GM19193 (cell line): Measurements from ENCODE around the gene PWWP2B.

Source experiments
- POLR2A ChIP-seq: IDR thresholded peaks from 4 replicates; pipeline ENCODE4 v1.6.1; 2011; ENCODE audit not compliant: insufficient read depth, insufficient read length; ENCODE audit errors: extremely low read depth

The PWWP2B gene

DNA sequence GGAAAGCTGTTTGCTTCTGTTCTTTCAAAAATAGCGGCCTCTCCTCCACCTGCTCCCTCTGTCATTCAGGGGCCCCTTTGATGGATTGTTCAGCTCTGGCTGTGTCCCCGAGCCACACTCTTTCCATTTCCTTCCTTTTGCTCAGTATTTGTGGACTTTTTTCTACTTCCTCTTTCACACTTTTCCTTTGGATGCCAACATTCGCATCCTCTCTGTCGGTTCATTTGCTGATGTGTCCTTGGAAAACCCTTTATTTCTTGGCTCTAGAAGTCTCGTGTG is 11.7 kb upstream of the PWWP2B start:
- TF ChIP-seq POLR2A, result no peak

DNA sequence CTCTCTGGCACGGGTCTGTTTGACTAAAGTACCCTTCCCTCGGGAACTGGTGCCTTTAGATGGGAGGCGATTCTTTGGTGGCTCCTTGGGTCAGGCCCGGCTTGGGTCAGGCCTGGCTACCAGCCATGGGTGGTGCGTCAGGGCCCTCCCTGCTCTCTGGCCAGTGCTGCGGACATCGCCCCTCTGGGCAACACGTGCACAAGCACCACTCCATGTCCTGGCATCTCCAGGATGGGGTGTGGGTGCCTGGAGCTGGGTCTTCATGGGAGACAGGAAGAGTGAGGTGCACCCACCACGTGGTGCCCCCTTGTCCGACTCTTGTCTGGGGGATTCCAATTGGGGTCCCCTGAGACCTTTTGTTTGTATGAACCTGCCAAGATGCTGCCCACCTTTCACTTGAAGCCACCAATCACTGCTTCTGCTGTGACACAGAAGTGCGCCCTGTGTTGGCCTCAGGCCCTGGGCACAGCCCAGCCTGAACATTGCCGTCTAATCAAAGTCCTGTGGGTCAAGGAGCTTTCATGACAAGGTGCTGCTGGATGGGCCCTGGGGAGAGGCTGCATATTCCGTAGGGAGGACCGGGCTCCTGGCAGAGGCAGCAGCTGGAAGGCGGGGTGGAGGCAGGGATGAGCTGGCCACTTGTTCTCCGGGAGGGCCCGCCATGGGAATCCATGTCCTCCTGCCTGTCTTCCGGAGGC is 11.1 kb upstream of the PWWP2B start:
- no peak for TF ChIP-seq POLR2A

DNA sequence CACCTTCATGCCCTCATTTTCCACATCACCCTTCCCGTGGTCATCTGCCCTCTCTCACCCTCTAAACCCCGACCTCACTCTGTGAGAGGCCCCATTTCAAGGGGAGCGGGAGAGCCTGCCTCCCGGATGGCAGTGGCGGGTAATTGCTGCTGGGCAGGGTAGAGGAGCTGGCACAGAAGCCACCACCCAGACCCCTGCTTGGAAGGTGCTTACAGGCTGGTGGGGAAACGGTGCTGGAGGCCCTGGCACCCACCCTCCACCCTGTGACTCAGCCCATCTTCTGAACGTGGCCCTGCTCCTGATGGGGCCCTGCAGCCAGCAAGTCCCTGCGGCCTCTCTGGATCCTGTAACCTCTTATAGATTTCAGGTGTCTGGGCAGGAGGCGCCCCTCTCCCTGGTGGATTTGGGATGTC is 10.6 kb upstream of the PWWP2B start:
- no peak for TF ChIP-seq POLR2A

DNA sequence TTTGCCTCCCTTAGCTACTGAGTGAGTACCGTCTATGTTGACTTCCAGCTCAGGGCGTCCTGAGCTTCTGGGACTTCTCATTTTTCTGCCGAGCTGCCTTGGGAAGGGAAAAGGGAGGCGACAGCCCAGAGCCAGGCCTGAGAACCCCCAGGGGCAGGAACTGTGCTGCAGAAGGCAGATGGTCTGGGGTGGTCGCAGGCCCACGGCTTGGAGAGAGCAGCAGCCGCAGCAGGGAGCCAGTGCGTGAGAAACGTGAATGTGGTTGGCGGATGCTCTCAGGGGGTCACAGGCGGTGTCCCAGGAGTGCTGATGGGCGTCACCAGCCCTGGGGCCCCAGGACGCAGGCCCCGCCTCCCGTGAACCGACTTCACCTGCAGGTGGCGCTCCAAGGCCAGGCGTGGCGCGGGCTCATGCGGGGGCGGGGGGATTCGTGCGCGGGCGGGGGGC is 9.2 kb upstream of the PWWP2B start:
- TF ChIP-seq POLR2A, result no peak

DNA sequence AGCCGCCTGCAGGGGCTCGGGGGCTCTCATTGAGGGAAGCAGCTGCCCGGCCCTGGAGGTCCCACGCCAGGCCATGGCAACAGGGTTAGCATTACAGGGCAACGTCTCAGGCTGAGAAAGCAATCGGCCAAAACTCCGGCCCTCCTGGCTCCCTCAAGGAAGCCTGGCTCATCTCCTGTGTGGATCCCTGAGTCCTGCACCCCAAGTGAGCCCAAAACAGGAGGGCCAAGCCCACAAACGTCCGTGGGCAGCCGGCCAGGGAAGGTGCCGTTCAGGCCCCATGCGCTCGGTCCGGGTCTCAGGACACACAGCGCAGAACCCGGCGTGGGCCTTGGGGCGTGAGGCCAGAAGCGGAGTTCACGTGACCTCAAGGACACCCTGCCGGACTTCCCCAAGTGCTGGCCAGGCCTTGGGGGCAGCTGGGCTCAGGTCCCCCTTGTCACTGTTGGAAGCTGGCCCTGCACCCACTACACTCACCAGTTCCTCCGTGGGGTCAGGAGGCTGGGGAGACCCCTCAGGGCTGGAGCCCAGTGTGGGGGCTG is 8.0 kb upstream of the PWWP2B start:
- no peak for TF ChIP-seq POLR2A

DNA sequence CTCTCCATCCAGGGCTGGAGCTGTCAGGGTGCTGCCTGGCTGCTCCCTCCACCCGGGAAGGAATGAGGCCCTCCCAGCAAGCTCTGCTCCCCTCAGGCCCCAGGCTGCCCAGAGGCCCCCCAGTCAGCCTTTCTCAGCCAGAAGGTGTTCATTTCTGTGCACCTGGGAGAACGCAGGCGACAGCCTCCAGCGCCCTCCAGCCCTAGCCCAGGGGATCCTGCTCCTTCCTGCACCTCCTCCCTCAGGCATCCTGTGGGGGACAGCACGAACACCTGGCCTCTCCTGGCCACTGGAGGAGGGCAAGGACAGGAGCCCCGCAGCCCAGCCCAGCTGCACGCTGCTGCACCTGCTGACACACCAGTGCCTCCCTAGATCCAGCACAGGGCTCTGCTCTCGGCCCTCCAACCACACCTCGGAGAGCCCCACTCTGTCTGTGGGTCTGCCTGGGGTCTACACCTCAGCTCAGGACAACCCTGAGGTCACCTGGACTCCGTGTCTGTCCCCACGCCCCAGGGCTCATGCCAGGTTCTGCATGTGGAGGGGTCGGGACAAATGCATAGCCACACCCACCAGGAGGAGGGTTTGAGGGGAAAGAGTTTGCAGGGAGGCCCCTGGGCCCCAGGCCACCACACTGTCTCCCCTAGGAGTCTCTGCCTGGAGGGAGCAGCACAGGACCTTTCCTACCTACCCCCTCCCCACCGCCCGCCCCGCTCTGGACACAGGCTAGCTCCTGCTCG is 7.4 kb upstream of the PWWP2B start:
- no peak for TF ChIP-seq POLR2A

DNA sequence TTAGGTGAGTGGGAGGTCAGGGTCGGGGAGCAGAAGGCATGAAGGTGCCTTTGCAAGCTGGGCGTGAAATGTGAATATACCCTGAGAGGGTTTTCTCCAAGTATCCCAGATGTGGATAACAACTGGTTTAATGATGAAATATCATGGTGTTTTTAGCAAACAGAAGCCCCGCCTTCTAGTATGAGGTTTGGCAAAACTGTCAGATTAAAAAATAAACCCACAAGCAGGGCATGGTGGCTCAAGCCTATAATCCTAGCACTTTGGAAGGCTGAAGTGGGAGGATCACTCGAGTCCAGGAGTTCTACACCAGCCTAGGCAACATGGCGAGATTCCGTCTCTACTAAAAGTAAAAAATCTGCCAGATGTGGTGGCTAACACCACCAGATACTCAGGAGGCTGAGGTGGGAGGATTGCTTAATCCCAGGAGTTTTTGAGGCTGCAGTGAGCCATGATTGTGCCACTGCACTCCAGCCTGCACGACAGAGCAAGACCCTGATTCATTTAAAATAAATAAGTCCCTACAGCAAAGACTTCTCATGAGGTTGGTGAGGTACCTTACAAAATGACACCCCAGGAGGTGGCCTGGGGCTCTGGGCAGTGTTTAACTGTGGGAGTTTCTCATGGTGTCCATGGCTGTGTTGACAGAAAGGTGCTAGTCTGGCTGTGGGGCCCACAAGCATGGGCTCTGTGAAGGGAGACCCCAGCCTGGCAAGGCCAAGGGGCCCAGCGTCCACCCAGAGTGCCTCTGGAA is 6.7 kb upstream of the PWWP2B start:
- no peak for TF ChIP-seq POLR2A

DNA sequence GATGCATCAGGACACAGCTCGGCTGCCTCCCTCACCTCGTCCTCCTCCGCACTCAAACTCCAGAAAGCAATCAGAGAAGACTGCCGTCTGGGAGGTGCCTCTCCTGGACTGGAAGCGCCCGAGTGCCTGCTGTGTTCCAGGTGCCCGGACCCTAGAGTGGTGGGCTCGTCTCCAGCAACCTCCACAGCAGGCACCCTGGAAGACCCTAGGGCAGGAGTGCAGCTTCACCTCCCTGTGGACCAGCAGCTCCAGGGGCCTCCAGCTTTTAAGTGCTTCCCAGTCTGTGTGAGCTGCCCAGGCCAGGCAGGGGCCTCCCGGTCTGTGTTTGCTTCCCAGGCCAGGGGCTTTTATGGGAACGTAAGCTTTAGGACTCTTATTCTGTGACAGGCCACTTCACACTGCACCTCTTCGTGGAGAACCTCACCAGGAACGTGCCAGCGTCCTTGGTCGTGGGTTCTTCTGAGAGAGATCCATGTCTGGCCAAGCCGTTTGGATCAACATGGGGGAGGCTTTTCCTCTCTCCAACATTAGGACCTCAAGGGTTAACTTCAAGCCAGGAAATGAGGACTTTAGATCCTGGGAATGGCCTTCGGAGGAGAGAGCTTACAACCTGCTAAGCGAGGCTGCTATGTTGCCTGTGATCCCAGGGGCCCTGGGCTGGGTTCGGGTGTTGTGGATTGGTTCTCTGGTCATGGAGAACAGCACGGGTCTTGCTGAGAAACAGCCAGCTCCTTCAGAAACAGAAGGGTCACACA is 5.9 kb upstream of the PWWP2B start:
- no peak for TF ChIP-seq POLR2A

DNA sequence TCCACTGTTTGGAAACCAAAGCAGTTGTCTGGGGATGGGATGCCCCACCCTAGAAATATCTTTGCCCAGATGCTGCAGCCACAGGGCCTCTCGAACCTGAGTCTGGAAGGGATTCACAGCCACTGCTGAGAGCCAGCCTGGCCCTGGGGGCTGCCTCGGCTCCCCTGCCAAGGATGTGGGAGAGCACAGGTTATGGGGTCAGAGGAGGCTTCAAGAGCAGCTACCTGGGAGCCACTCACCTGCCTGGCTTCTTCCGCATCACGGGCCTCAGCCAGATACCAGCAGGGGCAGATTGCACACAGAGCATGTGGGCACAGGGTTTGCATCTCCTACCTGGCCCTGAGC is 5.4 kb upstream of the PWWP2B start:
- TF ChIP-seq POLR2A, result no peak

DNA sequence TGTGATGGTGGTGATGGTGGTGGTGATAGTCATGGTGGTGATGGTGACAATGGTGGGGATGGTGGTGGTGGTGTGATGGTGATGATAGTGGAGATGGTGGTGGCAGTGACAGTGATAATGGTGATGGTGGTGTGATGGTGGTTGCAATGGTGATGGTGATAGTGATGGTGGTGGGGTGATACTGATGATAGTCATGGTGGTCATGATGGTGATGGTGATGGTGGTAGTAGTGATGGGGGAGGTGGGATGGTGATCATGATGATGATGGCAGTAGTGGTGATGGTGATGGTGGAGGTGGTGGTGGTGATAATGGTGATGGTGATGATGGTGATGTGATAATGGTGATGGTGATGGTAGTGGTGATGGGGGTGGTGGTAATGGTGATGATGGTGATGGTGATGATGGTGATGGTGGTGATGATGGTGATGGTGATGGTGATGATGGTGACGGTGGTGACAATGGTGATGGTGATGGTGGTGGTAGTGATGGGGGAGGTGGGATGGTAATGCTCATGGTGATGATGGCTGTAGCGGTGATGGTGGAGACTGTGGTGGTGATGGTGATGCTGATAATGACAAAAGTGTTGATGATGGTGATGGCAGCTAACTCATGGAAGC is 4.7 kb upstream of the PWWP2B start:
- TF ChIP-seq POLR2A, result no peak

DNA sequence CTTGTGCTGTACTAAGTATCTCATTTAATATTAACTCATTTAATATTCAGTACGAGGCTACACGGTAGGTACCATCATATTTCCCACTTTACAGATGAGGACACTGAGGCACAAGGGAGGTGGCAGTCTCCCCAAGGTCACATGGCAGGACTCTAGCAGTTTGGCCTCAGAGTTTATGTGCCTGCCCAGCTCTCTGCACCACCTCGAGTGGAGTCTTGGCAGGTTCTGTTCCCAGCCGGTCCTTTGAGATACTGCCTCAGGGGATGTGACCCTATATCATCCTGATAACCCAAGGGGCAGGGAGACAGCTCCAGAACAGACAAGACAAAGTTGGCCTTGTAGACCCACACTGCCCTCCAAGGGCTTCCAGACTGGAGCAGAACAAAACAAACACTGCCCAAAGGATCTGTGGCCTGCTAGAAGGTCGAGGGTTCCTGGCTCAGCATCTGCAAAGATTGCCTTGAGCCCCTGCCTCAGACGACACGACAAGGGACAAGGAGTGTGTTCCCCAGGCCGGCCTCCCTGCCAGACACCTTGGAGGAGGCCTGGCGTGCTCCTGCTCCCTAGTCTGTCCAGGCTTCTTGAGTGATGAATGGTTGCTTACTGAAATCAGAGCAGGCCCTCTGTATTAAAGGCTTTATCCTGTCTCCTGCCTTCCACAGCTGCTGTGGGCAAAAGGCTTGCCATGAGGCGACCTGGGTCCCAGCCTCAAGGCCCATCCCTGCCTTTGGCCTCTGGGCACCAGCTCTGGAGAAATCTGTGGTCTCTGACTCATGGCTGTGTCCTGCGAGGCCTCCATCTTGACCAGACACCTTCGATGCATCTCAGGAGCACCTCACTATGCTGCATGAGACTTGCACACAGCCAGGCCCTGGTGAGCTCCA is 3.9 kb upstream of the PWWP2B start:
- TF ChIP-seq POLR2A, result no peak

DNA sequence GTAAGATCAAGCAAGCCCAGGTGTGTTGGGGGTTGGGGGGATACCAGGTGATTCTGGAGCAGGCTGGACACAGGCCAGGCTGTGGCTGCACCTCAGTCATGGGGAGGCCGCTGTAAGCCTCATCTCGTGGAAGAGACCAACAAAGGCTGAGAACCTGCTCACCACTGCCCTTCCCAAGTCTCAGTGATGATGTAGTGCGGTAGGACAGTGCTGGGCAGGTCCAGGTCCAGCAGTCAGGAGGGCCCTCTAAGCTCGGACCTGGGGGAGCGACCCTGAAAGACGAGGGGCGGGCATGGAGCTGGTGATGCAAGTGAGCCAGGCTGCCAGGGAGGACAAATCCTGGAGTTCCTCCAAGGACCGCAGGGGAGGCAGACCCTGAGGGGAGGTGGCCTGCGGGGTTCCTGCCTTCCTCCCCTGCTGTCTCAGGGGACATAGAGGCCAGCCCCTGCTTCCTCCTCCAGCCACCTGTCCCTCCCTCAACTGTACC is 3.3 kb upstream of the PWWP2B start:
- no peak for TF ChIP-seq POLR2A

DNA sequence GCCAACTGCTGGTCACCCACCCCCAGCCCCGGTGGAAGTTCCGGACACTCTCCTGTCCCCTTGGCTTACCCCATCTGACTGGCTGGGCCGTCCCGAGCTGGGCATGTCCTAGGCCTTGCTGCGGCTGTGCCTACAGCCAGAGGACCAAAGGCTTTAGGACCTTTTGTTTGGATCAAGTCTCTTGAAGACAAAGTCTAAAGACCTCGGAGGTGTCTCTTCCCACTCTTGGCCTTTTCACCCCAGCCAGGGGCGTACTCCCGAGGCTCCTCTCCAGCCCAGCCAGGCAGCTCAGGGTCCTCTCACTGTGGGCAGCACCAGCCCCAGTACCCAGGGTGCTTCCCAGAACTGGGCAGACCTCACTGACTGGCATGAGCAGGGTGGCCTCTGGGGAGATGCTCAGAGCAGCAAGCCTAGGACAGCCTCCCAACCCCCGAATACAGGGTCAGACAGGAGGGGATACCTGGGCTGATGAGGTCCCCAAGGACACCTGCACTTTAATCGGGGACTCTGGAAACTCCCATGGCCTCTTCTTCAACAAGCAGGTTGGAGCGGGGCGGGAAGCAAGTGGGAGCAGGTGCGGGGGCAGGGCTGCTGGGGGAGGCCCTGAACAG is 2.7 kb upstream of the PWWP2B start:
- TF ChIP-seq POLR2A, result no peak
